Raji (cell line): Measurements from ENCODE around the gene HDGF.

ENCODE experiments used
- POLR2A ChIP-seq: IDR thresholded peaks from 2 replicates; pipeline ENCODE4 v1.6.1; 2011; ENCODE audit warnings: low read depth, low read length, control low read depth; ENCODE audit not compliant: insufficient read depth

Gene HDGF

DNA sequence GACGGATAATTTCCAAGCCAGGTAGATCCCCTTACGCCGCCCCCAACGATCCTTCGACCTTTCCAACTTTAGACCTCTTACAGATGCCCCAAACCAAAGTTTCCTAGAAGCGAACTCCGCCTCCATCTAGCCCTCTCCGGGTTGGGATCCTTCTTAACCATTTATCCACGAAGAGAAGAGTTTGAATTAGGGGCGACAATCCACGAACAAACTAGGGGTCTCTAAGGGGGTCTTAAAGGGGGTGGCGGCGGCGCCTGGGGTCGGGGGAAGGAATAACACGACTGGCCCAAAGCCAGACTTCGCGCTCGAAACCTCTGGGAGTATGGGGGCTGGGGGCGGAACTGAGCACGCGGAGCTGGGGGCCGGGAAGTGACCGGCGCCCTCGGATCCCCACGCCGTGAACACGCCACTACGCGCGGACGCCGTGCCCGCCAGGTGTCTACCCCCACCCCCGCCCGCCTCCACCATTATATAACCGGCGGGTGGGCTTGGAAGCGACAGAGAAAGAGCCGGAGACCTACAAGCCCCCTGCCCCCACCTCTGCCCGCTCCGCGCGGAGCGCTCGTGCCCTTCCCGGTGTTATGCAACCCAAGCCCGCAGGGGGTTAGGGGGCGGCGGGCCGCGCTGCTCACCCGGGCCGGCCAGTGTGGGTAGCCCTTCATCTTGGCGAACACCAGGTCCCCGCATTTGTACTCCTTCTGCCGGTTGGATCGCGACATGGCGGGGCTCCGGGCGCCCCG is 594 bp downstream of the HDGF start:
- no peak for TF ChIP-seq POLR2A

DNA sequence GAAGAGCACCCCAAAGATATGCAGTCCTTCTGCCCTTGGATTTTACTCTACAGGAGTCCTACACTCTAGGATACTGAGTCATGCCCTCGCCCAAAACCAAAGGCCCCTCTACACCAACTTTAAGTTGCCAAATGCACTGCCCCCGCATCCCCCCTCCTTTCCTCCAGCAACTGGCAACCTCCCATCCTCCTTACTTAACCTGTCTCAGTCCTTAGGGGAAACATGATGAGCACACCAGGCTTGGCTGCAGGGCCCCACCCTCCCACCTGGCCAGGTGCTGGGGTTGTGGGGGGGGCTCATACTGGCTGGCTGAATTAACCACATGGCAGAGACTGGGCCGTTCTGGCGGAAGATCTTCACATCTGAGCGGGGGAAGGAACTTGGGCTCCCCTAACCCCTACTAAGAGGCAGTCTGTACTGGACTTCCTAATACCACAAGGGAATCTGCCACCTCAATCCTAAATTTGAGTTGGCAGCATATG is 1.2 kb downstream of the HDGF start:
- peak; percentile 55; the same call in 1 of the 2 replicates for TF ChIP-seq POLR2A

DNA sequence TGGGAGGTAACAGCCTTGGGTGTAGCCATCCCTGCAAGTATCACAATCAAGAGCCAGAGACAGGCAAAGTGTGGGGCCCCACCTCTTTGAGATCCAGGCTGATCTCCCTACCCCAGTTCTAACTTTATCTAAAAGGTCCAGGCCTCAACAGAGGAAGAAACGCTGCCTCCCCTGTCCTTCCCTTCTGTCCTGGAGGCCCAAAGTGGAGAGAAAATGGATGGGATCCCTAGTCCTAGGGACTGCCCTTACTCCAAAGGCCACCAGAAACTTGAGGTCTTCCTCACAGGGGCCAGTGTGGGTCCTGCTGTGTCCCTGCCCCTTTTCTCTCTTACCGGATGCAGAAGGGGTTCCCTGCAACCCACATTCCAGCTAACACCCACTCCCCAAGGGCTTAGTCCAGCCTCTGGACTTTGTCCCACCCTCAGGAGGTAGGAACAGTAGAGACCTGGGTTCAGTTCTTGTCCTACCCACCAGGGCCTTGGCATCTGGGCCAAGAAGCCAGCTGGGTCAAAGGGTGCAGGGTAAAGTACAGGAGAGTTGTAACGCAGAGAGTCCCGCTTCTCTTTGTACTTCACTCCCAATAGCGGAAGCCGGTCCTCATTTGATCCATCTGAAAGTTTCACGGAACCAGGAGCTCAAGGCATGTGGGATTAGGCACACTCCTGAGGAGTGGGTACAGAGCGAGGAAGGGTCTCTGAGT is 1.9 kb downstream of the HDGF start:
- no peak for TF ChIP-seq POLR2A

DNA sequence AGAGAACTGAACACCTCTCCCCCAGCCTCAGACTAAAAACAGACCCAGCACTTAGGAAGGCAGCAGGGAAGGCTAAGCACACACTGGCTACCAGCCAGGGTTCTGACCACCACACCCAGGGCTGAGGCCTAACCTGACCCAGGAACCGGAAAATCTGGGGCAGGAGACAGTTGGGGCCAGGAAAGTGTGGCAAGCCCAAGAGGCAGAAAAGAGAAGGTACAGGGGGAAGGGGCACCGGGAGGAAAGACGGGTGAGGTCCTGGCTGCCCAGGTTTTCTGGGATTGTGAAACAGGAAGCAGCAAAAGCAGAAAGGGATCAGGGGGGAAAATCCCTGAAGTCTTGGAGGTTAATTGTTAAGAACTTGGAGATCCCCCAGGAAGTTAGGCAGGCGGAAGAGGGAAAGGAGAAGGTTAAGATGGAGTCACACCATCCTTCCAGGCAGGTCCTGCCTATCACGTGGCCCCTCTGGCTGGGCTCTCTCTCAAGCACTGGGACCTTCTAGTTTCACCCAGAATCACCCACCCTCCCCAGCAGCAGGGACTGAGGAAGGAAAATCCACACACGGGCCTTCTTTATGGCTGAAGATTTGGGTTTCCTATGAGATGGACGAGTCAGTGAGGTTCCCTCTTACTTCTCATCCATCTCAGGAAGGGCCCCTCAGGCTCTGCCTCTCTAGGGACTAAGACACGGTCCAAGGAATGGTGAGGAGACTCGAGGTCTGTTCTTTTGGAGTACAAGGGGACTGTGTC is 2.6 kb downstream of the HDGF start:
- TF ChIP-seq POLR2A, result no peak

DNA sequence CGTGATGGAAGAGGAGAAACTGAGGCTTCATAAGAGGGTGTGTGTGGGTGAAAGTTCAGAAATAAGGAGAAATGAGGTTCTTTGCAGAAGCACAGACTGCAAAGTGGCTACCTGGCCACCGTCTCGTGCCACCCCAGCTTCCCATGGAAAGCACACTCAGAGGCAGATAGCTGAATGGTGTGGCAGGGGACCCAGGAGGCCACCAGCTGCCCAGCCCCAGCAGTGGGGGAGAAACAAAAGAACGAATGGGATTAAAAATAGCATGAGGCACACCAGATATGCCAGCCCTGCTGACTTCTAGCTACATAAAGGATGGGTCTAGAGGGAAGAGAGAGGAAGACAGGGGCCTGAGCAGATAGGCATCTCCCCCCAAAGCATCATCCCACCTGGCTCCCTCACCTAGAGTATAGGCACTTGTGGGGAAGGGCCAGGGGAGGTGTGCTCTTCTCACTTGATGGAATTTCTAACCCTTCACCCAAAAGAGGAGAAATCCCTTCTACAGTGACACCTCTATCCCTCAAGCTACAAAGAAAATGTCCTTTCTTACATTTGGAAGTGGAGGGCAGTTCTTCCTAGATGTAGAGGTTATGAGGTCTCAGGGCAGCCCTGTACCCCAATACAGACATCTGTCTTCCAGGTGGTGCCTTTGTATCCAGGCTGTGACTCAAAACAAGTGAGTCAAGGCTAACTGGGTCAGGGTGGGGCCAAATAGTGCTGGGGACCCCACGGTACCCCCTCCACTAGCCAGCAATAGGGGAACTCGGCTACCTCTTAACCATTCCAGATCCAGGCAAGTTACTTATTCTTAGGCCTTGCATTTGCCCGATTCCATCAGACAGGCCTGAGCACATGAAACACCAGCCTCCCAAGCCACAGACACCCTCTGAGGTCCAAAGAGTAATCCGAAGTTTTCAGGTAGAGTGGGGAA is 3.5 kb downstream of the HDGF start:
- TF ChIP-seq POLR2A, result no peak

DNA sequence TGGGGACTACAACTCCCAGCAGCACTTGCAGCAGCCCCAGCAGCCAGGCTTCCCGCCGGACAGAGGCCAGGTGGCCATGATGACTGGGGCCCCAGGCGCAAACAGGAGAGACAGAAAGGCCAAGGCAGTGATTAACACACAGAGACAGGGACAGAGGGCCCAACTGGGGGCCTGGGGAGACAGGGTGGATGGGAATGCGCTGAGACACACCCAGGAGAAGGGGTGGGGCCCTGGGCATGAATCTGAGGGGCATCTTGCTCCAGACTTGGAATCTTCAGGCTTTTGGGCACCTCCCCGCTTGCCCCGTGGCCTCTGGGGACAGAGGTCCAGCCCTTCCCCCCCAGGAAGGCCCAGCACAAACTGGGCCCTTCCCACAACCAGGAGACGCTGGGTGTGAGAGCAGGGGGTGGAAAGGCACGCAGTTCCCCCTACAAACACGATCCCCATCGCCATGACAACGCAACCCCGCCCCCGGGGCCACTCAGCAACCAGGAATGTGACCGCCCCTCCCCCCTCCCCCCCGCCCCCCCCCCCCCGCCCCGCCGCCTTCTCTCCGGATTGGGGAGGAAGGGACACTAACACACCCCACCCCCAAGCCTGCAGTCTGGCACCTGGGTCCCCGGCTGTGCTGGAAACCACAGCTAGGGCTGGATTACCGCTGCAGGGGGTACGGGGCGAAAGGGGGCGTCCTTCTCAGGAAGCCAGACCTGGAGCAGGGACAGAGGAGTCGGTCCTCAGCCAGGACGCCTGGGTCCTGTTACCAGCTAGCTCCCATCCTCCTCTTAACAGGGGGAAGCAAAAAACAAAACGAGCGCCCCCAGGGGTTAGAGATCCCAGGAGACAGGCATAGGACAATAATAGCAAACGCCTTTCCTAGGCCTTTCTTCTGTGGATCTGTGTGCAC is 4.5 kb downstream of the HDGF start:
- no peak for TF ChIP-seq POLR2A

DNA sequence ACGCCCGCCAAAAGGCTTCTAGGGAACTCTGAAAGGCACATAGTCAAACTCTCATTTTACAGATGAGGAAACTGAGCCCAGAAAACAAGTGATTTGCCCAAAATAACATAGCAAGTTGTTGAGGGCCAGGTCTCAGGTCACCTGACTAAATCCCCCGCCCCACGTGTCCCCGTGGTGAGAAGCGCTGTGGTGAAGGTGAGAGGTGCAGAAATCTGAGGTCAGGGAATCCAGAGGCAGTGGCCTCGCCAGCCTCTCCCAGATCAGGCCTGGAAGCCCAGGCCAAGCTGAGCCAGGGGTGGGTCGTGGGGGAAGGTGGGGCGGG is 5.1 kb downstream of the HDGF start:
- TF ChIP-seq POLR2A, result no peak

DNA sequence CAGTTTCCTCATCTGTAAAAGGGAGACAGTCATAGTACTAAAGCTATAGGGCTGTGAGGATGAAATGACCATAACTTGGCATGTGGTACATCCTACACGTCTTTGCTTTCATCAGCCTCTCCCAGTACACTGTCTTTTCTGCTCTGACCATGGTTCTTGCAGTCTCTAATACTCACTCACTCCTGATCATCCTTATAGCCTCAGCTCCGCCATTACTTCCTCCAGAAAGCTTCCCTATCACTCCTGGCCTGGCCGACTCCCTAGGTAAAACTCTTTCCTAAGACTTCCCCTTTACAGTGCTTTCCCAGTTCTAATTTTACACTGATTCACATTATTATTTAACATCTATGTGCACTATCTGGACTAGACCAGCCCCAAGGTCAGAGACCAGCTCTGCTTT is 5.6 kb downstream of the HDGF start:
- TF ChIP-seq POLR2A, result no peak

DNA sequence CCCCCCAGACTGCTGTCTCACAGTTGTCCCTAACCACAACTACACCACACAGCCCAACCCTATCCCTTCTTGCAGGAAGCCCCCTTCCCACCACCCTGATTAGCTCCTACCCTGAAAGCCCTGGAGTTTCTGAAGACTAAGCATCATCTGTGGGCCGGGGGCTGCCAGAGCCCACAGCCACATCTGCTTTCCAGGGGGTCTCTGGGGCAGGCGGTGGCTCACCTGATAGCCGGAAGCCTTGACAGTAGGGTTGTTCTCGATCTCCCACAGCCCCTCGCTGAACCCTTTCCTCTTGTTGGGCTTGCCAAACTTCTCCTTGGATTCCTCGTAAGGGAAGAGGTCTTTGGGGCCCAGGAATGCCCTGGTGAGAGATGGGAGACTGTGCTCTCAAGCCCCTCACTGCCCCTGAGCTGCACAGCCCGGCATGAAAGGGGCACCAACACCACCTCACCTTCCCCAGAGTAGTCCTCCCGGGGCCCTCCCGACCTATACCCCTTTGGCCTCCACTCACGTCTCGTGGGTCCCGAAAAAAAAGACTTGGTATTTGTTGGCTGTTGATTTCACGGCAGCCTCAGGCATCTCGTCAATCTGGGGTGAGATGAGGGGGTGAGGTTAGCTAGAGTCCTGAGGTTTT is 6.6 kb downstream of the HDGF start:
- TF ChIP-seq POLR2A, result no peak

DNA sequence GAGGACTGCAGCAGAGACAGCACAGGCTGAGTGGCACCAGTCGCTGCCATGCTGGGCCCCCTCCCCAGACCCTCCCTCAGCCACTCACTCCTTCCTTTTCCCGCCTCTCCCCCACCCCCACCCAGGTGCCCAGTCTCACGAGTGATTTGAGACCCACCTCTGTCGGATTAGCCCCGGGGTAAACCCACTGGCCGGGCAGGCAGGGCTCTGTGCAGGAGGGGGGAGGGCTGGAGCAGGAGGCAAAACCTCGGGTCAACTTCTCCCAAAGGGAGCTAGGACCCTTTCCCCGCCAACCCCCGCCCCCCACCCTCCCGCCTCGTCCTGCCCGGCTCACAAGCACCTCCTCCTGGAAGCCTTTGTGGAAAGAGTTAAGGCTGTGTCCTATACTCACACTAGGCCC is 7.1 kb downstream of the HDGF start:
- no peak for TF ChIP-seq POLR2A

DNA sequence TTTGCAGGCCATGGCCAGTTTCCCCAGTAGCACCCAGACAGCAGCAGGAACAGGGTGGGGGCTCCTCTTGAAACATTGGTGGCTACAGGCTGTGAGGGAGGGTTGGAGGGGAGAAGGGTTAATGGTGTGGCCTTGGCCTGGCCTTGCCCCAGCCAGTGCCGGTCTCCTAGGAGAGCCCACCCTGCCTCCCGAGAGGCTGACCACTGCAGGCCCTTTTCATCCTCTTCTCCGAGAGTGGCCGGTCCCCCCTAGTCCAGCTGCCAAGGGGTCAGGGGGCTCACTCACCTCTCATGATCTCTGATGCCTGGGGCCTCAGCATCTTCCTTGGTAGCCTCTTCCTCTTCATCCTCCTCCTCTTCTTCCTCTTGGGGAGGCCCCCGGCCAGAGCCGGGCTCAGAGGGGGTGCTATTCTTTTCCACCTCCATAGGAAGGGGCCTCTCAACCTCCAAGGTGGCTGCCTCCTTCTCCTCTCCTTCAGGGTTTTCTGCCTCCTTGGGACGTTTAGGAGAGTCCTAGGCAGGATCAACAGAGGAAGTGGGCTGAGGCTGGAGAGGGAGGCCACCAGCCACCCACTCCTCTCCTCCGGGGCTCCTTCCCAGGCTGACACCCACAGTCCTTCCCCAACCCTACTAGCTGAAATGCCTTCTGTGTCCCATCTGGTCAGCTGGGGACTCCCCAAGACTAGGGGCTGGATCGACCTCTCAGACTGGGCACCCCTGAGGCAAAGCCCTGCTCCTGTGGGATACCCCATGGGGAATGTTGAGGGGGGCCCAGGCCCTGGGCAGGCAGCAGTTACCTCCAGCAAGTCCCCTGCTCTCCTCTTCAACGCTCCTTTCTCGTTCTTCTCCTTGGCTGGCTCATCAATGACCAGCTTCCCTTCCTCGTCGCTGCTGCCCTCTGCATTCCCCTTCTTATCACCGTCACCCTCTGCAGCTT is 7.8 kb downstream of the HDGF start:
- no peak for TF ChIP-seq POLR2A

DNA sequence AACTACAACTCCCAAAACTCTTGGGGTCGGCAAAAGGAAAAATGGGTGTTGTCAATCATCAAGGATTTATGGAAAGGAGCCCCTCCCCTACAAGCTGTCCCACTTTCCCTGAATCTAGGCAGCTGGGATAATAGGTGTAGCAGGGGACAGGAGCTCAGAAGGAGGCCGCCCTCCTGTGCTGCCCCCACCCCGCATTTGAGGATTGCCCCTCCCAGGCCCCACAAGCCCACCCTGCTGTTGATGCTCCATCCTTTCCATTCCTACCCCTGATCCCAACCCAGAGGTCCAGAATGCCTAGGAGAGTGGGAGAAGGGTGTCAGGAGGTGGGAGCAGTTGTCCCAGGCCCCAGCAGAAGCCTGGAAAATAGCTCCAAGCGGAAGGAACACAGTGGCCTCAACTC is 8.7 kb downstream of the HDGF start:
- TF ChIP-seq POLR2A, result no peak
